Fibroblast of lung (primary cell): Measurements from ENCODE around the gene DDOST.

Experiments
- CTCF ChIP-seq, 2 donors: IDR thresholded peaks in 1 of 2; conservative IDR thresholded peaks in 1 of 2; 1 replicate in 1 of 2; 2 replicates in 1 of 2; pipeline ENCODE4 v1.5.1; 2011 to 2012; ENCODE audit warnings: low read length in 2 of 2, control low read depth in 1 of 2, inconsistent platforms in 1 of 2, low read depth in 1 of 2, mild to moderate bottlenecking in 1 of 2
- EZH2 ChIP-seq: IDR thresholded peaks from 2 replicates; pipeline ENCODE4 v1.5.1; 2012; ENCODE audit warnings: low read length, control low read depth, mild to moderate bottlenecking; ENCODE audit errors: missing control alignments

- no peak for TF ChIP-seq CTCF (conservative IDR thresholded peaks at IDR 0.05 in 1 of 2, IDR thresholded peaks at IDR 0.05 in 1 of 2; ENCODE audit: low read depth in 1 of 2, low read length in 2 of 2)
- TF ChIP-seq EZH2: no peak
Measured at GRCh38 chr1:20603504-20604464, 57.4 kb downstream of the DDOST start.
